GM12891 (cell line): ENCODE data around the gene ZMIZ1.

Source experiments
- POLR2A ChIP-seq: IDR thresholded peaks from 2 replicates; pipeline ENCODE4 v1.6.1; 2011; ENCODE audit warnings: low read depth, low read length, control low read depth
- TAF1 ChIP-seq: IDR thresholded peaks from 2 replicates; pipeline ENCODE4 v1.6.1; 2011; ENCODE audit warnings: low read depth, low read length, control low read depth

DNA sequence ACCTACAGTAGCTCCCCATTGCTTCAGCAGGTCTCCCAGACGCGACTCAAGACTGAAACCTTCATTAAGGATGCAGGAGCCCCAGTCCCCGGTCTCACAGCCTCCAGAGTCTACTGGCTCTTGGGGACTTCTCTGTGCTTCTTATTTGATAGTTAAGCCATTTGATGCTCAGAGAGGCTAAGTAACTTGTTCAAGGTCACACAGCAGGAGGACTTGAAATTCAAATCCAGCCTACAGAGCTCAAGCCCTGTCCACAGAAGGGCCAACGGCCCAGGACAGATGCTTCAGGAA, 21.2 kb upstream of the ZMIZ1 start:
- TF ChIP-seq TAF1 (no peak), POLR2A (no peak)
